GM23248 (cell line): ENCODE results near the gene FAAH. TPM values are rescaled to one million over a fixed set of nuclear protein-coding genes. Genes with fewer than 3 reads are reported as not detected.

Experiments used
- DNase-seq: peaks from one replicate; pipeline ENCODE4 v3.0.0-alpha.2; 2015
- H2AFZ ChIP-seq: fragments of 200-600 bp; sonication (generic); 2 replicates; pipeline ENCODE4 v1.6.1; 2016; ENCODE audit warnings: antibody characterized with exemption
- H3F3A ChIP-seq: fragments of 200-600 bp; sonication (generic); 2 replicates; pipeline ENCODE4 v1.6.1; 2016; ENCODE audit warnings: mild to moderate bottlenecking, antibody characterized with exemption, mixed run types; ENCODE audit not compliant: insufficient read depth
- H3K27ac ChIP-seq: fragments of 200-600 bp; sonication (generic); 2 replicates; pipeline ENCODE4 v1.5.1; 2016; ENCODE audit warnings: mild to moderate bottlenecking
- H3K27me3 ChIP-seq: fragments of 200-600 bp; sonication (generic); replicated peaks from 2 replicates; pipeline ENCODE4 v1.6.1; 2016; ENCODE audit warnings: mild to moderate bottlenecking; ENCODE audit not compliant: insufficient read depth
- H3K36me3 ChIP-seq: fragments of 200-600 bp; sonication (generic); 2 replicates; pipeline ENCODE4 v1.6.1; 2016; ENCODE audit warnings: low read depth, mild to moderate bottlenecking
- H3K4me1 ChIP-seq: fragments of 200-600 bp; sonication (generic); 2 replicates; pipeline ENCODE4 v1.6.1; 2016; ENCODE audit warnings: mild to moderate bottlenecking; ENCODE audit not compliant: insufficient read depth
- H3K4me2 ChIP-seq: fragments of 200-600 bp; sonication (generic); one replicate; pipeline ENCODE4 v1.6.1; 2016; ENCODE audit warnings: mild to moderate bottlenecking; ENCODE audit not compliant: unreplicated experiment
- H3K4me3 ChIP-seq: fragments of 200-600 bp; sonication (generic); 2 replicates; pipeline ENCODE4 v1.5.1; 2016; ENCODE audit warnings: mild to moderate bottlenecking
- H3K79me2 ChIP-seq: fragments of 200-600 bp; sonication (generic); 2 replicates; pipeline ENCODE4 v1.6.1; 2016; ENCODE audit warnings: mild to moderate bottlenecking; ENCODE audit not compliant: insufficient read depth
- H3K9ac ChIP-seq: fragments of 200-600 bp; sonication (generic); 2 replicates; pipeline ENCODE4 v1.6.1; 2016; ENCODE audit warnings: mild to moderate bottlenecking
- H3K9me2 ChIP-seq: fragments of 200-600 bp; sonication (generic); 2 replicates; pipeline ENCODE4 v1.6.1; 2016; ENCODE audit warnings: mixed run types, mild to moderate bottlenecking, moderate library complexity; ENCODE audit not compliant: insufficient read depth
- H3K9me3 ChIP-seq: fragments of 200-600 bp; sonication (generic); one replicate; pipeline ENCODE4 v1.6.1; 2017; ENCODE audit warnings: low read depth
- H4K20me1 ChIP-seq: fragments of 200-600 bp; sonication (generic); 2 replicates; pipeline ENCODE4 v1.6.0; 2016; ENCODE audit not compliant: insufficient read depth
- EZH2 ChIP-seq: fragments of 200-600 bp; sonication (generic); IDR thresholded peaks from 2 replicates; pipeline ENCODE4 v1.6.1; 2018; ENCODE audit warnings: antibody characterized with exemption, mild to moderate bottlenecking; ENCODE audit not compliant: insufficient read depth, poor library complexity, severe bottlenecking
- EZH2phosphoT487 ChIP-seq: fragments of 200-600 bp; sonication (generic); IDR thresholded peaks from 2 replicates; pipeline ENCODE4 v1.6.1; 2018; ENCODE audit warnings: antibody characterized with exemption, moderate library complexity, mild to moderate bottlenecking, low read depth; ENCODE audit not compliant: insufficient read depth
- WGBS, 2 experiments: methylation state at CpG; one replicate each; pipeline ENCODE4 v1.1.6; 2015 to 2017; ENCODE audit warnings: low lambda C conversion rate in 2 of 2, low coverage in 1 of 2; ENCODE audit errors: missing lambda C conversion rate in 2 of 2; 5-methylcytosine and 5-hydroxymethylcytosine counted together
- in situ Hi-C: fragments of 300-500 bp; cut with MboI; formaldehyde crosslinking; loops from 2 replicates; pipeline ENCODE4 v1.15.0; 2020
- polyA plus RNA-seq: library from polyadenylated mRNA; unstranded; fragments of >200 nt; fragmentation: Nextera tagmentation; extraction: Ambion mirVana; gene quantifications from 2 replicates; pipeline ENCODE4 v1.2.1, GENCODE V29; 2016
- total RNA-seq: library from RNA; depleted of rRNA; stranded (reverse); fragments of >200 nt; shearing (Covaris generic); gene quantifications from 2 replicates; pipeline ENCODE4 v1.2.3, GENCODE V29; 2014

Gene FAAH
- total and polyA plus RNA-seq, 2 experiments from 2014 or later = 0.74 to 0.97 TPM

GRCh38 chr1:46396441-46397398, 2.6 kb downstream of the FAAH start:
- Histone ChIP-seq H3K27me3 (peaks cover 12% of the 10 kb centered on the region; the same call in 1 of the 2 replicates), H3K4me3 (no peak overlapping the region), H3K9me2 (no peaks in the 10 kb centered on the region), H3K9me3 (no peaks in the 10 kb centered on the region), H3K4me1 (no peaks in the 10 kb centered on the region), H3K4me2 (no peak overlapping the region), H4K20me1 (no peaks in the 10 kb centered on the region), H3F3A (no peaks in the 10 kb centered on the region), H3K27ac (no peak overlapping the region), H3K36me3 (no peaks in the 10 kb centered on the region), H2AFZ (no peak overlapping the region), H3K79me2 (no peaks in the 10 kb centered on the region), H3K9ac (no peak overlapping the region)
- in situ Hi-C loops = no loop called here
- WGBS, 2 experiments = 74 to 77% methylated on average over 10 of the region's 10 CpGs
- TF ChIP-seq EZH2phosphoT487 (no peak), EZH2 (no peak)
- DNase-seq = no peak

GRCh38 chr1:46399307-46399706, 5.2 kb downstream of the FAAH start:
- WGBS, 2 experiments = 67 to 71% methylated on average over 9 of the region's 9 CpGs
- H3F3A ChIP-seq = no peaks in the 10 kb centered on the region
- H4K20me1 ChIP-seq = no peaks in the 10 kb centered on the region

GRCh38 chr1:46400421-46400820, 6.3 kb downstream of the FAAH start:
- DNase-seq = no peak
- H3K4me3 ChIP-seq = no peak overlapping the region
- H3K9me3 ChIP-seq = no peaks in the 10 kb centered on the region
- H3K36me3 ChIP-seq = no peaks in the 10 kb centered on the region
- in situ Hi-C loops = no loop called here
- peaks cover 1% of the 10 kb centered on the region; the same call in 1 of the 2 replicates for H3K27me3 ChIP-seq
- WGBS, 2 experiments = 71 to 81% methylated on average over 4 of the region's 4 CpGs
- no peak overlapping the region for H3K9ac ChIP-seq
- H3K27ac ChIP-seq = no peak overlapping the region
- H3F3A ChIP-seq = no peaks in the 10 kb centered on the region
- no peak overlapping the region for H2AFZ ChIP-seq
- no peak for TF ChIP-seq EZH2
- TF ChIP-seq EZH2phosphoT487 = no peak
- no peaks in the 10 kb centered on the region for H3K9me2 ChIP-seq
- no peak overlapping the region for H3K4me2 ChIP-seq
- no peaks in the 10 kb centered on the region for H3K79me2 ChIP-seq
- no peaks in the 10 kb centered on the region for H3K4me1 ChIP-seq
- H4K20me1 ChIP-seq = no peaks in the 10 kb centered on the region

More at GRCh38 chr1:46399307-46399706, 5.2 kb downstream of the FAAH start:
- Histone ChIP-seq H3K9ac (no peak overlapping the region), H3K36me3 (no peaks in the 10 kb centered on the region), H3K79me2 (no peaks in the 10 kb centered on the region), H3K27me3 (peaks cover 12% of the 10 kb centered on the region; the same call in 1 of the 2 replicates), H3K9me3 (no peaks in the 10 kb centered on the region), H2AFZ (no peak overlapping the region), H3K9me2 (no peaks in the 10 kb centered on the region), H3K4me1 (no peaks in the 10 kb centered on the region), H3K27ac (no peak overlapping the region), H3K4me2 (no peak overlapping the region), H3K4me3 (no peak overlapping the region)
- TF ChIP-seq EZH2 = no peak
- no peak for TF ChIP-seq EZH2phosphoT487
- no peak for DNase-seq
- in situ Hi-C loops = no loop called here

GRCh38 chr1:46401154-46401913, 7.2 kb downstream of the FAAH start:
- Histone ChIP-seq H3F3A (no peaks in the 10 kb centered on the region), H4K20me1 (no peaks in the 10 kb centered on the region), H3K79me2 (no peaks in the 10 kb centered on the region), H3K9me2 (no peaks in the 10 kb centered on the region), H3K27ac (no peak overlapping the region), H3K9ac (no peak overlapping the region), H3K9me3 (no peaks in the 10 kb centered on the region), H3K27me3 (no peaks in the 10 kb centered on the region), H3K4me2 (no peak overlapping the region), H3K36me3 (no peaks in the 10 kb centered on the region), H2AFZ (no peak overlapping the region), H3K4me1 (no peaks in the 10 kb centered on the region), H3K4me3 (no peak overlapping the region)
- in situ Hi-C loops = no loop called here
- 45 to 58% methylated on average over 5 to 6 of the region's 6 CpGs for WGBS, 2 experiments
- DNase-seq = peak; percentile 59
- TF ChIP-seq EZH2phosphoT487 = no peak
- TF ChIP-seq EZH2 = no peak
